HG02884 (cell line): ENCODE results near the gene TMEM181.
"Not testable (repeated sequence)": the region's sequence is repeated elsewhere in the genome, so short reads cannot be mapped to it uniquely, and the experiment has no call there.

ENCODE experiments used
- ATAC-seq: cut with Tn5 transposase; IDR thresholded peaks from one replicate; pipeline ENCODE4 v1.9.1; 2021; ENCODE audit warnings: mild to moderate bottlenecking, moderate library complexity; ENCODE audit not compliant: unreplicated experiment

Gene TMEM181

GRCh38 chr6:158635427-158636073 lies 75.7 kb downstream of the TMEM181 start:
- ATAC-seq = no peak

GRCh38 chr6:158636778-158637177 lies 76.9 kb downstream of the TMEM181 start:
- no peak for ATAC-seq

GRCh38 chr6:158638324-158638854 lies 78.5 kb downstream of the TMEM181 start:
- no peak for ATAC-seq

GRCh38 chr6:158639056-158639455 lies 79.2 kb downstream of the TMEM181 start:
- ATAC-seq = no peak

GRCh38 chr6:158640519-158640918 lies 80.6 kb downstream of the TMEM181 start:
- no peak for ATAC-seq

GRCh38 chr6:158642097-158642601 lies 82.3 kb downstream of the TMEM181 start:
- ATAC-seq = no peak

GRCh38 chr6:158643836-158644230 lies 83.9 kb downstream of the TMEM181 start:
- no peak for ATAC-seq

GRCh38 chr6:158644231-158645063 lies 84.6 kb downstream of the TMEM181 start, which contains the start of gene DYNLT1:
Gene DYNLT1, minus strand, starts transcription at chr6:158644743. Its CDS starts 35 bp downstream, at chr6:158644708.
- ATAC-seq = peak; percentile 56

- ATAC-seq = no peak
Measured at GRCh38 chr6:158645064-158646022, 85.5 kb downstream of the TMEM181 start.

- ATAC-seq = no peak
Measured at GRCh38 chr6:158646023-158646910, 86.4 kb downstream of the TMEM181 start.

- ATAC-seq = no peak
Measured at GRCh38 chr6:158647501-158647900, 87.6 kb downstream of the TMEM181 start.

GRCh38 chr6:158648682-158649131 lies 88.8 kb downstream of the TMEM181 start:
- no peak for ATAC-seq

GRCh38 chr6:158649289-158650143 lies 89.6 kb downstream of the TMEM181 start, which contains the start of gene SYTL3:
Gene SYTL3, plus strand, starts transcription at chr6:158650054. Its CDS starts 13,215 bp downstream, at chr6:158663269.
- ATAC-seq = peak; percentile 41

GRCh38 chr6:158651981-158652737 lies 92.3 kb downstream of the TMEM181 start:
- ATAC-seq = not testable (repeated sequence)

GRCh38 chr6:158653577-158654354 lies 93.9 kb downstream of the TMEM181 start:
- ATAC-seq = peak; percentile 53

GRCh38 chr6:158654498-158654897 lies 94.6 kb downstream of the TMEM181 start:
- ATAC-seq = no peak

- ATAC-seq = no peak
Measured at GRCh38 chr6:158654960-158655489, 95.1 kb downstream of the TMEM181 start.
